ENCODE results near the gene VPS39.

The VPS39 gene

DNA sequence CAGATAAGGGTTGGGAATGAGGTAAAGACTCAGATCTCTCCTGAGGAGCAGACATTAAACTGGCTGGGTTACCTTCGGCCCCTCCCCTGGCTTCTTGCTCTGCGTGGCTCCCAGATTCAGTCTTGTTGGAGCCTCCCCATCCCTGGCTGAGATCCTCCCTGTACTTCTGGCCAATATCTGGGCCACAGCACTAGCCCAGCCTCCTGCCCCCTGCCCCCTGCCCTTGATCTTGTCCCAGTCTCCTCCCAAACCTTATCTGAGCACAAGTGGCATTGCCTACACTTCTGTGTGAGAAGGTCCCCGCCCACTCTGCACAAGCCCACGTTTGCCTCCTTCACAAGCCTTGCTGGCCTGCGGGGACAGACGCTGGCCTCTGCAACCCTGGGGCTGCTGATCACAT is 68.5 kb downstream of the VPS39 start:
- Histone ChIP-seq H3K9ac (ENCODE audit: low read length) (no peak overlapping the region), H3K27me3 (ENCODE audit: control insufficient read depth, insufficient read depth, low read length) (peaks cover 4% of the 10 kb centered on the region), H3K4me3 (ENCODE audit: low read length) (no peak overlapping the region), H3K4me1 (ENCODE audit: control insufficient read depth, insufficient read depth, low read length) (peaks cover 32% of the 10 kb centered on the region), H3K9me3 (ENCODE audit: control insufficient read depth, low read length) (peaks cover 5% of the 10 kb centered on the region), H3K36me3 (ENCODE audit: control insufficient read depth, insufficient read depth, low read length) (no peaks in the 10 kb centered on the region)

DNA sequence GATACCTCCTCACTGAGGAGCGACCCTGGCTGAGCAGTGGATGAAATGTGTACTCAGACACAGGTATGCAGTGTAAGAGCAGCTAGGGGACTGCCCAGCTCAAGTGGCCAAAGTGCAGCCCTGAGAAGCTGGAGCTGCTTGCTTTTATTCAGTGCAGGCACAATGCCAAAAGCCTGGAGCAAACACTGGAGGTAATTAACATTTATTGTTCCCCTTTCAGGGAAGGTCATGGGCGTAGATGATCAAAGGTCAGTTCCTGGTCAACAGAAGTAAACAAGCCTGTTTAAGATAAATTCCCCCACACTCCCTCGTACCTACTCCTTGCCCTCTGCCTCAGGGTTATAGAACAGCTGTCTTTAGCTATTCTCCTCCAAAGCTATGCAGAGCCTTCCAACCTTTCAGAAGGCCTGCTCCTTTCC is 69.1 kb downstream of the VPS39 start:
- Histone ChIP-seq H3K4me1 (ENCODE audit: control insufficient read depth, insufficient read depth, low read length) (peaks cover 32% of the 10 kb centered on the region), H3K9ac (ENCODE audit: low read length) (no peak overlapping the region), H3K36me3 (ENCODE audit: control insufficient read depth, insufficient read depth, low read length) (no peaks in the 10 kb centered on the region), H3K4me3 (ENCODE audit: low read length) (no peak overlapping the region), H3K9me3 (ENCODE audit: control insufficient read depth, low read length) (peaks cover 5% of the 10 kb centered on the region), H3K27me3 (ENCODE audit: control insufficient read depth, insufficient read depth, low read length) (peaks cover 4% of the 10 kb centered on the region)

DNA sequence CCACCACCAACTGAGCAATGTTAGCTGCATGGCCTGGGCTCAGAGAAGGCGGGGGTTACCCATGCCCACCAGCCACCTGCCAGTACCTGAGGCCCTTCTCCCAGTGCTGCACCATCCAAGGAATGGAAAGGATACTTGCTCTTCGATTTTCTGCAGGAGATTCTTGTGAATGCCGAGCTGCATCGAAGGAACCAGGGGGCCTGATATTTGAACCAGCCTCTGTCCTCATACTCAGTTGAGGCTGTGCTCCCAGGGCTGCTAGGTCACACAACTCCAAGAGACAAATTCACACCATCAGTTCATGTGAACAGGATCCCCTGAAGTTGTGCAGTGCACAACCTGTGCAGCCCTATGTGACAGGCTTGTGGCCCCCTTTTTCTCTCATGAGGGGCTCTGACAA is 69.7 kb downstream of the VPS39 start:
- peaks cover 4% of the 10 kb centered on the region for H3K27me3 ChIP-seq (ENCODE audit: control insufficient read depth, insufficient read depth, low read length)
- H3K9ac ChIP-seq (ENCODE audit: low read length), result no peak overlapping the region
- H3K9me3 ChIP-seq (ENCODE audit: control insufficient read depth, low read length), result peaks cover 5% of the 10 kb centered on the region
- H3K4me1 ChIP-seq (ENCODE audit: control insufficient read depth, insufficient read depth, low read length), result peaks cover 32% of the 10 kb centered on the region
- no peak overlapping the region for H3K4me3 ChIP-seq (ENCODE audit: low read length)
- no peaks in the 10 kb centered on the region for H3K36me3 ChIP-seq (ENCODE audit: control insufficient read depth, insufficient read depth, low read length)

DNA sequence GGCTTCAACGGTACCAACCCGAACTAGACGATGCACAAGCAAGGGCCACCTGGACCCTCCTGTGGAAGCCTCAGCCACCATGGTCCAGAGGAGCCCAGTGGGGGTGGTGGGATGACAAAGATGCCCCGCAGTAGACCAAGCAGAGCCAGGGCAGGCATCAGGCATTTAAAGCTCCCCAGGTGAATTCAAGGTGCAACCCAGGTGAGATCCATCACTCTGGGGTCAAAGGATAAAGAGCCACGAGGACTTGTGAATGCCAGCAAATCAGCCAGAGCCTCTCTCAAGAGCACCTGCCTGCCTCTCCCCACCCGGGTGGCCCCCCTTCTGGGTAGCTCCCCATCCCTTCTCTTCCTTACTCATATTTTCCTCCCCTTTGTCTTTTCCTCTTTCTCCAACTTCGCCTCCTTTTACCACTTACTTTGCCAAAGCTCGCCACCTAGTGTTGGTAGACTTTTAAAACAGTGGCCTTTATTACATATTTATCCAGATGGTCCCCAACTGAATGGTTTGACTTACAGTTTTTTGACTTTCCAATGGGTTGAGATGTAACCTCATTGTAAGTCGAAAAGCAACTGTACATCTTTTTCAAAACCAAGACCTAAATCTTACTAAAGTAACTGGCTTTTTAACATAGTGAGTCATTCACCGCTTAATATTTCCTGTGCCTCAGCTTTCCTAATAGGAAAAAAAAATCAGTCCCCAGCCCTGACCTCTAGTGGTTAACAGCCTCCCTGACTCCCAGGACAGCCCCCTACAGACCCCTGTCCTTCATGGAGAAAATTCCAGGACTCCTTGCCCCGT is 70.4 kb downstream of the VPS39 start:
- peaks cover 29% of the 10 kb centered on the region for H3K4me1 ChIP-seq (ENCODE audit: control insufficient read depth, insufficient read depth, low read length)
- H3K9ac ChIP-seq (ENCODE audit: low read length), result no peak overlapping the region
- peaks cover 4% of the 10 kb centered on the region for H3K27me3 ChIP-seq (ENCODE audit: control insufficient read depth, insufficient read depth, low read length)

DNA sequence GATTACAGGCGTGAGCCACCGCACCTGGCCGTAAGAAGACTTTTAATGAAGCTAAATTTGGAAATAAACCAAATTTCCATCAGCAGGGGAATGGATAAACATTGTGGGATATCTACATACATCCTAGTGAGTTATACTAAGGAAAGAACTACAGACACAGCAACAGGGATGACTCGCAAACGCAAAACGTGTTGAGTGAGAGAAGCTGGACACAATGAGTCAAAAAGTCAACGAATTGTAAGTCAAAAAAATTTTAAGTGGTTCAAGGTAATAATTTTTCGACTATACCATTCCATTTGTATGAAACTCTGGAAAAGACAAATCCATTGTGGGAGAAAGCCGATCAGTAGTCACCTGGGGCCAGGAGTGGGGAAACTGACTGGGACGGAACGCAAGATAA is 71.6 kb downstream of the VPS39 start:
- Histone ChIP-seq H3K36me3 (ENCODE audit: control insufficient read depth, insufficient read depth, low read length) (no peaks in the 10 kb centered on the region), H3K9me3 (ENCODE audit: control insufficient read depth, low read length) (peaks cover 5% of the 10 kb centered on the region), H3K27me3 (ENCODE audit: control insufficient read depth, insufficient read depth, low read length) (no peaks in the 10 kb centered on the region), H3K4me1 (ENCODE audit: control insufficient read depth, insufficient read depth, low read length) (peaks cover 30% of the 10 kb centered on the region), H3K4me3 (ENCODE audit: low read length) (no peak overlapping the region), H3K9ac (ENCODE audit: low read length) (no peak overlapping the region)

More for the DNA sequence above, 70.4 kb downstream of the VPS39 start:
- Histone ChIP-seq H3K4me3 (ENCODE audit: low read length) (no peak overlapping the region), H3K9me3 (ENCODE audit: control insufficient read depth, low read length) (peaks cover 5% of the 10 kb centered on the region), H3K36me3 (ENCODE audit: control insufficient read depth, insufficient read depth, low read length) (no peaks in the 10 kb centered on the region)

DNA sequence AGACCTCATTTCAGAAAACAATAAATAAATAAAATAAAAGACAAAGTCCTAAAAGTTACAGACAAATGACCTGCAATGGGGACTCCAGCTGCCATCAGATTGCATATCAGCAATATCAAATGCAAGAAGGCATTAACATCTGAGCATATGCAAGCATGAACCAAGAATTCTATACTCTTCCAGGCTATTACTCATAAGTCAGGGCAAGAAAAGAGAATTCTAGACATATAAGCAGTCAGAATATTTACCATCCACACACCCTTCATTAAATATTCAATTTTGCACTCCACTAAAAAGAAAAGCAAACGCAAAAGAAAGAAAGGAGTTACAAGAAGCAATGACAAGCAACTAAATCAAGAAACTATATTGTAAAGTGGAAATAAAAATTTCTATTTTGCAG is 72.8 kb downstream of the VPS39 start:
- Histone ChIP-seq H3K9me3 (ENCODE audit: control insufficient read depth, low read length) (peaks cover 5% of the 10 kb centered on the region), H3K36me3 (ENCODE audit: control insufficient read depth, insufficient read depth, low read length) (no peaks in the 10 kb centered on the region), H3K4me3 (ENCODE audit: low read length) (no peak overlapping the region), H3K9ac (ENCODE audit: low read length) (no peak overlapping the region), H3K27me3 (ENCODE audit: control insufficient read depth, insufficient read depth, low read length) (no peaks in the 10 kb centered on the region), H3K4me1 (ENCODE audit: control insufficient read depth, insufficient read depth, low read length) (peaks cover 29% of the 10 kb centered on the region)

DNA sequence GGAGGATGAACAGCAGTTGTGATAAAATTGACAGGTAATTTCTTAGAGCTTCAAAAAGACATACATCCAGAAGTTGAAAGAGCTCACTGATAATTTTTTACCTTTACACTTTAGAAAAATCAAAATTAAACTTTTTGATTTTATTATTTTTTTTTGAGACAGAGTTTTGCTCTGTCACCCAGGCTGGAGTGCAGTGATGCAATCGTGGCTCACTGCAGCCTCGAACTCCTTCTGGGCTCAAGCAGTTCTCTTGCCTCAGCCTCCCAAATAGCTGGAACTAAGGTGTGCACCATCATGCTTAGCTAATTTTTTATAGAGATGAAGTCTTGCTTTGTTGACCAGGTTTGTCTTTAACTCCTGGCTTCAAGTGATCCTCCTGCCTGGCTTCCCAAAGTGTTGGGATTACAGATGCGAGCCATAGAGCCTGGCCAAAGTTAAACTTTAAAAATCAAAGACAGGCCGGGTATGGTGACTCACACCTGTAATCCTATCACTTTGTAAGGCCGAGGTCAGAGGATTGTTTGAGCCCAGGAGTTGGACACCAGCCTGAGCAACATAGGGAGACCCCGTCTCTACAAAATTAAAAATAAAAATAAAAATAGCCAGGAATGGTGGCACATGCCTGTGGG is 73.4 kb downstream of the VPS39 start:
- Histone ChIP-seq H3K4me3 (ENCODE audit: low read length) (no peak overlapping the region), H3K9me3 (ENCODE audit: control insufficient read depth, low read length) (peaks cover 5% of the 10 kb centered on the region), H3K36me3 (ENCODE audit: control insufficient read depth, insufficient read depth, low read length) (no peaks in the 10 kb centered on the region), H3K4me1 (ENCODE audit: control insufficient read depth, insufficient read depth, low read length) (peaks cover 23% of the 10 kb centered on the region), H3K9ac (ENCODE audit: low read length) (no peak overlapping the region), H3K27me3 (ENCODE audit: control insufficient read depth, insufficient read depth, low read length) (no peaks in the 10 kb centered on the region)

DNA sequence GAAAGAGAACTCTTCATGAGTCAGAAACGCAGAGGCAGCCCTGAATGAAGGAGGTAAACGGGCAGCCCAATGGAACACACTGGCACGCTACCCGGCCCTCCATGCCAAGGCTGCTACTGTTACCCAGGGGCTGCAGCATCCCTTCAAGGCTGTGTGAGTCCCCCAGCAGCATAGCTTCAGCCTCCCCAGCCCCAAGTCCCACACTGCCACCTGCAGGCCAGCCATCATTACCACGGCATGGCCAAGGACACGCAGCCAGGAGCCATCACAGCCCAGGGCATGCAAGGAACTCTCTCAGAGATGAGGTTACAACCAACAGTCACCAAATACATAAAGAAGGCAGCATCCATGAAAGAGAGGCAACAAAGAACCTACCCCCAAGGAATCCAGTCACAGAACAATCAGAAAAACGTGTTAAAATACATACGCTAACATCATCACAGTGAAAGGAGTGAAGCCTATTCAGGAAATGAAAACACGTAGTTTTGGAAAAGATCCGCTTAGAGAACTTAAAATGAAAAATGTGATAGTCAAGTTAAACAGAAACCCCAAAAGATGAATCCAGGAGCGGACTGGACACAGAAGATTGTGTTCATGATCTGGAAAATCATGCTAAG is 74.1 kb downstream of the VPS39 start:
- Histone ChIP-seq H3K4me1 (ENCODE audit: control insufficient read depth, insufficient read depth, low read length) (peaks cover 16% of the 10 kb centered on the region), H3K9me3 (ENCODE audit: control insufficient read depth, low read length) (peaks cover 5% of the 10 kb centered on the region), H3K4me3 (ENCODE audit: low read length) (no peak overlapping the region), H3K27me3 (ENCODE audit: control insufficient read depth, insufficient read depth, low read length) (no peaks in the 10 kb centered on the region), H3K9ac (ENCODE audit: low read length) (no peak overlapping the region), H3K36me3 (ENCODE audit: control insufficient read depth, insufficient read depth, low read length) (no peaks in the 10 kb centered on the region)

DNA sequence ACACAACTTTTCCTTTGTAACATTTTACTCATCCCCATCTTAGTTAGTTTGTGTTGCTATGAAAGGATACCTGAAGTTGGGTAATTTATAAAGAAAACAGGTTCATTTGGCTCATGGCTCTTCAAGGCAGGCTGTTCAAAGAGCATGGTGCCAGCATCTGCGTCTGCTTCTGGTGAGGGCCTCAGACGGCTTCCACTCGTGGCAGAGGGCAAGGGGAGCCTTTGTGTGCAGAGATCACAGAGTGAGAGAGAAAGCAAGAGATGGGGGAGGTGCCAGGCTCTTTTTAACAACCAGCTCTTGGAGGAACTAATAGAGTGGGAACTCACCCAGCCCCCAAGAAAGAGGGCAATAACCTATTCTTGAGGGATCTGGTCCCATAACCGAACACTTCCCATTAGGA is 74.7 kb downstream of the VPS39 start:
- no peak overlapping the region for H3K9ac ChIP-seq (ENCODE audit: low read length)
- no peak overlapping the region for H3K4me3 ChIP-seq (ENCODE audit: low read length)
- no peaks in the 10 kb centered on the region for H3K27me3 ChIP-seq (ENCODE audit: control insufficient read depth, insufficient read depth, low read length)
- peaks cover 9% of the 10 kb centered on the region for H3K4me1 ChIP-seq (ENCODE audit: control insufficient read depth, insufficient read depth, low read length)
- no peaks in the 10 kb centered on the region for H3K36me3 ChIP-seq (ENCODE audit: control insufficient read depth, insufficient read depth, low read length)
- peaks cover under 1% of the 10 kb centered on the region for H3K9me3 ChIP-seq (ENCODE audit: control insufficient read depth, low read length)

DNA sequence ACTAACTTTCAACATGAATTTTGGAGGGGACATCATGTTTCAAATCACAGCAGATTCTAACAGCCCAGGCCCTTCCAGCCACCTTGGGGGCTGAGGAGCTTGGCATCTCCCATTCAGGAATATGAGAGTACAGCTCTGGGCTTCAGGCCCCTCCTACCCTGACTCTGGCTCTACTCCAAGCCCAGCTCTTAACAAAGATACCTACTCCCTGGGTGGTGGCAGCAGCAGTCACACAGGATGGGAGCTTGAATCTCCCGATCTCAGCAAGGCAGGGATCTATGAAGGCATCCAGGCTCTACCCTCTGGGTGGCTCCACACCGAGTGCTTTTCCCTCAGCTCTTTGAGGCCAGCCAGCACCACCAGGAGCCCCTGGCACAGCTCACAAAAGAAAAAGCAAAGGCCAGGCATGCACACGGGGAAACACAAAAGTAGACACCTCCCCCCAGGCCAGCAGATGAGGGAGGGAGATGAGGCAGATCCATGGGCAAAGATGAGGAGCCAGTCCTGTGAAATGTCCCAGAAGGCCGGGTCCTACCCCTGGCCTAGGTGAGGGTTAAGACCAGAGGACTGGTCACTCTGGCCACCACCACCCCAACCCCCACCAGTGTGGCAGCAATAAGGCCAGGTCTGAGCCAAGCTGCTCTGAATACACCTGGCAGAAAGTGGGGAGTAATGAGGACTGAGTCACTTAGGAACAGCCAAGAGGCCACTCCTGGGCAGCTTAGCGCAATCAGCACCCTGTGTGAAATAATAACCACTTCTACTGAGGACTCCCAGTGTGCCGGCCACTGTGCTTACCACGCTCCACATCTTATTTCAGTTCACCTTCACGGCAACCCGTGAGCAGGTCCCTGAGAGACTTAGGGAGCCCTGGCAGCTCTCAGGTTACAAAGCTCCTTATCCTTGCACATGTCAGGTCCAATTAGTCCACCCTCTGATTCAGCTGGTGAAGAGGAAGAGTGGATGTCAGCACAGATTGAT is 76.0 kb downstream of the VPS39 start:
- Histone ChIP-seq H3K4me1 (ENCODE audit: control insufficient read depth, insufficient read depth, low read length) (peaks cover 8% of the 10 kb centered on the region), H3K9me3 (ENCODE audit: control insufficient read depth, low read length) (no peaks in the 10 kb centered on the region), H3K36me3 (ENCODE audit: control insufficient read depth, insufficient read depth, low read length) (no peaks in the 10 kb centered on the region), H3K4me3 (ENCODE audit: low read length) (no peak overlapping the region), H3K27me3 (ENCODE audit: control insufficient read depth, insufficient read depth, low read length) (no peaks in the 10 kb centered on the region), H3K9ac (ENCODE audit: low read length) (no peak overlapping the region)

DNA sequence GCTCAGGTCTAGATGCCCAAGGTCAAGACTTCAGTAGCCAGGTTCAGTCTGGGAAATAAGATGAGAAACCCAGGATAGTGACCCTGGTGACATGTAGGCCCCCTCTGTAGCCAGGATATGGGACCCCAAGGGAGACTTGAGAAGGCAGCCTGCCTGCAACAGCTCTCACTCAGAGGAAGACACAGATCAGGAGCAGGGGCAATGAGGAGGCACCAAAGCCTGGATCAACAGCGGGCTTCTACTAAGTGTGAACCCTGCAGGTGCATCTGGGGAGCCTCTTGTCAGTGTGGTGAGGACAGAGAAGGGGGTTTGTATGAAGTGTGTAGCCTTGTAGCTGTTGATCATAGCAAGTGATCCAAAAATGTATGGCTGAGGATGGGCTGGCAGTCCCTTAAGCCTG is 77.1 kb downstream of the VPS39 start:
- H3K9ac ChIP-seq (ENCODE audit: low read length), result no peak overlapping the region
- H3K4me3 ChIP-seq (ENCODE audit: low read length), result no peak overlapping the region
- no peaks in the 10 kb centered on the region for H3K36me3 ChIP-seq (ENCODE audit: control insufficient read depth, insufficient read depth, low read length)
- no peaks in the 10 kb centered on the region for H3K27me3 ChIP-seq (ENCODE audit: control insufficient read depth, insufficient read depth, low read length)
- H3K9me3 ChIP-seq (ENCODE audit: control insufficient read depth, low read length), result no peaks in the 10 kb centered on the region
- H3K4me1 ChIP-seq (ENCODE audit: control insufficient read depth, insufficient read depth, low read length), result peaks cover 8% of the 10 kb centered on the region

Measured in mucosa of stomach (tissue), 1 donor.